ENCODE results near the gene GRM5. TPM values are rescaled to one million over a fixed set of nuclear protein-coding genes. Genes with fewer than 3 reads are reported as not detected.

GRM5 gene
- total RNA-seq, 1 donor = under 0.01 TPM

DNA sequence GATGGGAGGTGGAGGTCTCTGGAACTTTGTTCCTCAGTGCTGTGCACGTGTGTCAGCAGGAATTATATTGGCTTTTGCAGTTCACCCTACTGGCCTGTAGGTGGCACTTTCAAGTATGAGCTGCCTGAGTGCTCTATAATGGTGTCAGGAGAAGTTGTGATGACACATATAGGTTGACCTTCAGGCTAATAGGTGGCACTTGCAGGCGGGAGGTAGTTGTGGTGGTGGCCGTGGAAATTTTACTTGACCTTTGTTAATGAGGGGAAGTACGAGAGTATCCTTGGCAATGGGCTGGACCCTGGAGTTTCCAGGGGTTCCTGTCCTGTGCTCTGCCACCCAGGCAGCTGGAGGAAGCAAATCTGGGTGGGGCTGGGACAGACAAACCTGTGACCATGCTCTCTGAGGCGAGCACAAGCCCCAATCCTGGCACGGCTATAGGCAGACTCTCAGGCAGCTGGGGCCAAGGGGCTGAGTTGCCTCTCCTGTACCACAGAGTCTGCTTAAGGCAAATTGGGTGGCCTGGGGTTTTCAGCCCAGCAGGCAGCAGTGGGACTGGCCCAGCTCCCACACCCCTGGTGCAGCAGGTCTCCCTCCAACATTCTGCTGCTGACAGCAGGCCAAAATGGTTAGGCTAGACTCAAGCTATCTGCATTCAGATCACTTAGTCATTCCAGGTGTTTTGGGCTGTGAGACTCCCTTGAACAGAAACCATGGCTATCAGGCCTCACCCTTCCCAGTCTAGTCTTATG, 580.7 kb downstream of the GRM5 start:
- no peak overlapping the region for H3K4me3 ChIP-seq (ENCODE audit: low read depth, low read length)
- TF ChIP-seq, protein P1, sequence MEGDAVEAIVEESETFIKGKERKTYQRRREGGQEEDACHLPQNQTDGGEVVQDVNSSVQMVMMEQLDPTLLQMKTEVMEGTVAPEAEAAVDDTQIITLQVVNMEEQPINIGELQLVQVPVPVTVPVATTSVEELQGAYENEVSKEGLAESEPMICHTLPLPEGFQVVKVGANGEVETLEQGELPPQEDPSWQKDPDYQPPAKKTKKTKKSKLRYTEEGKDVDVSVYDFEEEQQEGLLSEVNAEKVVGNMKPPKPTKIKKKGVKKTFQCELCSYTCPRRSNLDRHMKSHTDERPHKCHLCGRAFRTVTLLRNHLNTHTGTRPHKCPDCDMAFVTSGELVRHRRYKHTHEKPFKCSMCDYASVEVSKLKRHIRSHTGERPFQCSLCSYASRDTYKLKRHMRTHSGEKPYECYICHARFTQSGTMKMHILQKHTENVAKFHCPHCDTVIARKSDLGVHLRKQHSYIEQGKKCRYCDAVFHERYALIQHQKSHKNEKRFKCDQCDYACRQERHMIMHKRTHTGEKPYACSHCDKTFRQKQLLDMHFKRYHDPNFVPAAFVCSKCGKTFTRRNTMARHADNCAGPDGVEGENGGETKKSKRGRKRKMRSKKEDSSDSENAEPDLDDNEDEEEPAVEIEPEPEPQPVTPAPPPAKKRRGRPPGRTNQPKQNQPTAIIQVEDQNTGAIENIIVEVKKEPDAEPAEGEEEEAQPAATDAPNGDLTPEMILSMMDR (IDR thresholded peaks at IDR 0.05; ENCODE audit: insufficient read depth, low read depth, low read length) = peak; percentile 71
- no peak for DNase-seq (ENCODE audit: low read depth)

DNA sequence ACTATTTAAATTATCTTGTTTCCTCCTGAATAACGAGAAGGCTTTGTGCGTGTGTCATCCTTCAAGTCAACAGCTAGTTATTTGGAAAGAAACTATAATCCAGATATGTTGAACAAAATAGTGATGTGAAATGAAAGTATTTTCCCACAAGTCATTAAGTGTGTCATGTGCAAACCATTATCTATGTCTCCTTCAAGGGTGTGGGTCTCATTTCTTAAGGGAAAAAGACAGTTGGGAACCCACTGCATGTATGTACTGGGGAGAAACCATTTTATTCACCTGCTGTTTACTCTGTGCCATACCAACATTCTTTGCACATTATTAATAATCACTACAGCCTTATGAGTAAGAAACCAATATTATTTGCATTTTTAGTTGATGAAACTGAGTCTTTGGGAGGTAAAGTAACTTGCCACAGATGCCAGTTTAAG, 582.9 kb downstream of the GRM5 start:
- H3K4me3 ChIP-seq (ENCODE audit: low read depth, low read length) = no peak overlapping the region
- peak; percentile 50 for DNase-seq (ENCODE audit: low read depth)
- TF ChIP-seq, protein P1 (IDR thresholded peaks at IDR 0.05; ENCODE audit: insufficient read depth, low read depth, low read length) = no peak

DNA sequence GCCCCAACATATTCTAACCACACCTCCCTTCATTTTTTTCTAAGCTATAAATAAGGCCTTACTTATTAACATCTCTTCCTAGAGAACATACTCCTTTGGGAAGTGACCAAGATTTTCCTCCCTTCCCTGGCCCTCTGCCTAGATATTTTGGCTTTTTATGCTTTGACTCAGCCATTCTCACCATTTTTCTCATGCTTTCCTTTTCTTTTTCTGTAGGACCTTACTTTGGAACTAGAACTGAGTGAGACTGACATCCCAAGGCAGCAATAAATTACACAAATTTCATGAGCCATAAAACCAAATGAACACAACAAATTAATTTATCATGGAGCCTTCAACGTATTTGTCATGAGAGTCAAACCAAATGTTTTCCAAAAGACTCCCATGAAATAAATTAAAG, 585.6 kb downstream of the GRM5 start:
- DNase-seq (ENCODE audit: low read depth) = peak; percentile 81
- TF ChIP-seq, protein P1 (IDR thresholded peaks at IDR 0.05; ENCODE audit: insufficient read depth, low read depth, low read length) = no peak
- no peak overlapping the region for H3K4me3 ChIP-seq (ENCODE audit: low read depth, low read length)

DNA sequence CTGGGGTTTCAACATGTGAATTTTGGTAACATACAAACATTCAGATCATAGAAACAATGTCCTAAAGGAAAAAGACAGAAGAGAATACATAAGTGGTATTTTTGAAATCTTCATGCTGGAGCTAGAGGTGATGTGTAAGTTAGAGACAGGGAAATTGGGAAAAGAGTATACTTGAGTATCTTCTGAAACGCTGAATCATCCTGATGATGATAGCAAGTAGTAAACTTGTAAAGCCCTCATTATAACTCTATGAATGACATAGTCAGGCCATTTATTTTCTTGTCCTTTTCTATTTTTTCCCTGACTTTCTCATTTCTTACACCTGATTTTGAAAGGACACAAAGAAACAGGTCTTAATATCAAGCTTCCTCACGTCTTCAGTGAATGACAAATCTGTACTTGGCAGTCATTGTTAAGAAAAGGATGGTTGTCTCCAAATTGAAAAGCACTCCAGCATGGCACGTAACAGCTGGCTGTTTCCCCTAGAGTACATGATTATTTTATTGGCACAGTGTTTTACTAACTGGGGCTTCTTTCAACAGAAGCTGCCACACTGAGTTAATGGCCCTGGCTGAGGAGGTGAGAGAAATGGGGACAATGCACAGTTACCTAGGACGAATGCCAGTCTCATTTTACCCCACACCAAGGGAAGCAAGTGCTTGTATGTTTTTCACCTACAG, 587.5 kb downstream of the GRM5 start:
- H3K4me3 ChIP-seq (ENCODE audit: low read depth, low read length) = no peak overlapping the region
- TF ChIP-seq, protein P1 (IDR thresholded peaks at IDR 0.05; ENCODE audit: insufficient read depth, low read depth, low read length) = no peak
- no peak for DNase-seq (ENCODE audit: low read depth)

DNA sequence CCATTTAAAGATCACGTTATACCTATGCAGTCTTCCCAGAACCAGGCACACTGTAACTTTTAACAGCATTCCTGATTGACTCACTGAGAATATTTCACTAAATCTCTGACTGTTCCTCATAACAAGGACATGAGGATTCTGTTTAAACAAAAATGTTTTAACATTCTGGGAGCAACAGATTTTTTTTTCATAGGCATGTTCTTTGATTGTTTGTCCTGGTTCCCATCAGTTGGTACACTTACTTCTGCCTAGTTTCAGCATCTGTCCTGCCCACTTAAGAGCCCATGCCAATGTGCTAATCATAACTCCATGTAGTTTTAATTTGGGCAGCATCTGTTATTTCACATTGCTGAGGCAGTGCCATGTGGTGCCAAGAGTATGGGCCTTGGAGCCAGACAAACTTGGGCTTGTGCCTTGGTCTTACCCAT, 589.8 kb downstream of the GRM5 start:
- DNase-seq (ENCODE audit: low read depth) = peak; percentile 55

DNA sequence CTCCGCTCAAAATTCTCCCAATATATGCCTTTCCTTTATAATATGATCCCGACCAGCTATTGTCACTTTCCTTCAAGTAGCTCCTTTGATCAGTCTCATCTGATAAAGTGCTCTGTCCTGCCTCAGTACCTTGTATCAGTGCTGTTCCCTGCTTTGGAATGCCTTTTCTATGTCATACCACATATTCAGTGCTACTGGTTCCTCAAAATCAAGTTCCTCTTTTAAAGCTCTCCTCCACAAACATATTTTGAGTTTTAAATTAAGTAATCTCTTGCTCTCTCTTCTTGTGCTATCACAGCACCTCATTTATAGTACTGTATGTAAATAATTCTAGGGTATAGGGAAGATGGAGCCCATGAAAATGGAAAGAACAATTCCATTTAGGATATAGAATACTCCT, 591.1 kb downstream of the GRM5 start:
- DNase-seq (ENCODE audit: low read depth) = no peak
- TF ChIP-seq, protein P1 (IDR thresholded peaks at IDR 0.05; ENCODE audit: insufficient read depth, low read depth, low read length) = no peak
- H3K4me3 ChIP-seq (ENCODE audit: low read depth, low read length) = no peak overlapping the region

More for the DNA sequence above, 589.8 kb downstream of the GRM5 start:
- TF ChIP-seq, protein P1 (IDR thresholded peaks at IDR 0.05; ENCODE audit: insufficient read depth, low read depth, low read length) = no peak
- no peak overlapping the region for H3K4me3 ChIP-seq (ENCODE audit: low read depth, low read length)
